ENCODE data around the gene GPR78. TPM values are rescaled to one million over a fixed set of nuclear protein-coding genes. Genes with fewer than 3 reads are reported as not detected.

Gene GPR78
- total and polyA plus RNA-seq, 2 of the 4 experiments (the other 2 are of a cell fraction): under 0.01 to 0.10 TPM

DNA sequence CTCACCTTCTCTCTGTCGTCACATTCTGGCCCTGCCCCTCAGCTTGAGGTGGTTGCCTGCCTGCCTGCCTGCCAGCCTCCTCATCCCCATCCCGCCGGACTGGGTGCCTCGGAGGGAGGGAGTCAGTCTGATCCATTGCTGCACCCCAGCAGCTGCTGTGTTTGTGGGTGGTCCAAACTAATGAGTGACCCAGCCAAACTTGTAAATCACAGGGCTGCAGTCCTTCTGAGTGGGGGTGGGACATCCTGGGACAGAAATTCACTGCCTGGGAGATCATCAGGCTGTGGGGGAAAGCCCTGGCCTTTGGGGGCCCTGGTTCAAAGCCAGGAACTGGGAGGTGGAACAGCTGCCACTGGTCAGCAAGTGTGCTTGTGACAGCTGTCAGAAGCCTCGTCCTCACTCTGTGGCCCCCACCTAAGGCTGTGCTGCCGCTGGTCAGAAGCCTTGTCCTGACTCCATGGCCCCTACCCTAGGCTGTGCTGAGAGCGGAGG, 5.6 kb downstream of the GPR78 start:
- no peak overlapping the region for H3K14ac ChIP-seq (replicated peaks; ENCODE audit: low read depth, low read length)
- no peaks in the 10 kb centered on the region for H3K36me3 ChIP-seq (ENCODE audit: control insufficient read depth, insufficient read depth, low read length)
- no peak overlapping the region for H2AK5ac ChIP-seq (ENCODE audit: low read depth, low read length)
- peaks cover 68% of the 10 kb centered on the region for H3K27me3 ChIP-seq (ENCODE audit: control insufficient read depth, insufficient read depth, low read length)
- ChIA-PET CTCF (no interaction called here), POLR2A (ENCODE audit: unreplicated experiment) (no interaction called here)
- intact Hi-C loops (cut with micrococcal nuclease): no loop called here
- H4K8ac ChIP-seq (ENCODE audit: low read depth in 2 of 2, low read length in 2 of 2): no peak overlapping the region
- no peak overlapping the region for H3K9ac ChIP-seq (ENCODE audit: low read depth, low read length)
- WGBS, 2 experiments (ENCODE audit: extremely low coverage in 2 of 2, insufficient read length in 1 of 2): 0% methylated on average over 1 of the region's 7 CpGs; no CpG with 5 or more reads in 1 of the 2 experiments
- H3K4ac ChIP-seq (ENCODE audit: low read depth, low read length): no peak overlapping the region
- in situ Hi-C loops (cut with MboI; ENCODE audit: low sequenced_read_pairs): no loop called here
- H4K5ac ChIP-seq (ENCODE audit: low read depth, low read length): no peak overlapping the region
- peaks cover 2% of the 10 kb centered on the region; the same call in 1 of the 2 replicates for H3K4me1 ChIP-seq (ENCODE audit: control insufficient read depth, insufficient read depth, low read length)
- H3K9me3 ChIP-seq (ENCODE audit: control insufficient read depth, insufficient read depth, low read length): no peaks in the 10 kb centered on the region; the same call in 1 of the 2 replicates
- no peak overlapping the region for H2BK20ac ChIP-seq (ENCODE audit: low read depth, low read length)
- no peaks in the 10 kb centered on the region for H3K79me1 ChIP-seq (ENCODE audit: low read depth in 1 of 2, low read length in 2 of 2)
- ATAC-seq (ENCODE audit: low read depth) (no peak), DNase-seq (no peak)
- no peaks in the 10 kb centered on the region; the same call in 1 of the 2 replicates for H4K20me1 ChIP-seq (ENCODE audit: insufficient read depth, low read length)
- no peak overlapping the region for H3K56ac ChIP-seq (ENCODE audit: extremely low read depth, insufficient read depth, low read length)
- H2BK120ac ChIP-seq (ENCODE audit: low read depth, low read length): no peak overlapping the region
- H2BK15ac ChIP-seq (ENCODE audit: low read depth, low read length): no peak overlapping the region
- no peak overlapping the region for H2AK9ac ChIP-seq (replicated peaks; ENCODE audit: low read depth, low read length, poor library complexity)
- no peak overlapping the region for H2BK5ac ChIP-seq (ENCODE audit: low read depth, low read length, poor library complexity, severe bottlenecking)
- H3K18ac ChIP-seq (ENCODE audit: low read depth, low read length): no peak overlapping the region
- no TSS peak for BruUV-seq (replicated peaks)
- H3K4me2 ChIP-seq (ENCODE audit: low read depth, low read length): no peak overlapping the region
- dilution Hi-C loops (cut with HindIII; ENCODE audit: low sequenced_read_pairs, unreplicated experiment): no loop called here
- TF ChIP-seq CEBPB (IDR thresholded peaks at IDR 0.05; ENCODE audit: low read depth, low read length): no peak
- no peak for TF ChIP-seq BHLHE40 (IDR thresholded peaks at IDR 0.05; ENCODE audit: low read depth, low read length)
- no peak for TF ChIP-seq CHD1 (IDR thresholded peaks at IDR 0.05; ENCODE audit: low read depth, low read length)
- no peak for TF ChIP-seq MAZ (IDR thresholded peaks at IDR 0.05; ENCODE audit: borderline replicate concordance, low read depth, low read length)
- TF ChIP-seq, protein P1, sequence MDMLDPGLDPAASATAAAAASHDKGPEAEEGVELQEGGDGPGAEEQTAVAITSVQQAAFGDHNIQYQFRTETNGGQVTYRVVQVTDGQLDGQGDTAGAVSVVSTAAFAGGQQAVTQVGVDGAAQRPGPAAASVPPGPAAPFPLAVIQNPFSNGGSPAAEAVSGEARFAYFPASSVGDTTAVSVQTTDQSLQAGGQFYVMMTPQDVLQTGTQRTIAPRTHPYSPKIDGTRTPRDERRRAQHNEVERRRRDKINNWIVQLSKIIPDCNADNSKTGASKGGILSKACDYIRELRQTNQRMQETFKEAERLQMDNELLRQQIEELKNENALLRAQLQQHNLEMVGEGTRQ (IDR thresholded peaks at IDR 0.05; ENCODE audit: low read depth, low read length): no peak
- no peak for TF ChIP-seq RAD21 (IDR thresholded peaks at IDR 0.05; ENCODE audit: low read length)
- no peak for TF ChIP-seq NFE2L2 (IDR thresholded peaks at IDR 0.05; ENCODE audit: low read depth, low read length)
- TF ChIP-seq MAFK (IDR thresholded peaks at IDR 0.05; ENCODE audit: low read depth, low read length): no peak
- no peak overlapping the region for H3K23ac ChIP-seq (ENCODE audit: low read depth, low read length)
- no peak overlapping the region for H3K27ac ChIP-seq (ENCODE audit: insufficient read depth, low read length)
- H4K91ac ChIP-seq (ENCODE audit: insufficient read depth, low read depth, low read length): no peak overlapping the region
- no peaks in the 10 kb centered on the region for H3K9me1 ChIP-seq (ENCODE audit: insufficient read depth, low read length)
- no peak overlapping the region for H3K4me3 ChIP-seq (ENCODE audit: insufficient read depth, low read depth, low read length)
- no peak overlapping the region for H2AFZ ChIP-seq (replicated peaks; ENCODE audit: low read length, poor library complexity)

All from IMR-90 (cell line).